SKM-1 (cell line): Measurements from ENCODE around the gene PHACTR2.
"Not testable (repeated sequence)": the region's sequence is repeated elsewhere in the genome, so short reads cannot be mapped to it uniquely, and the experiment has no call there.

Experiments used
- DNase-seq: peaks from one replicate; lab custom pipeline; 2025; ENCODE audit not compliant: unreplicated experiment; lab: John Stamatoyannopoulos, UW

Gene PHACTR2

DNA sequence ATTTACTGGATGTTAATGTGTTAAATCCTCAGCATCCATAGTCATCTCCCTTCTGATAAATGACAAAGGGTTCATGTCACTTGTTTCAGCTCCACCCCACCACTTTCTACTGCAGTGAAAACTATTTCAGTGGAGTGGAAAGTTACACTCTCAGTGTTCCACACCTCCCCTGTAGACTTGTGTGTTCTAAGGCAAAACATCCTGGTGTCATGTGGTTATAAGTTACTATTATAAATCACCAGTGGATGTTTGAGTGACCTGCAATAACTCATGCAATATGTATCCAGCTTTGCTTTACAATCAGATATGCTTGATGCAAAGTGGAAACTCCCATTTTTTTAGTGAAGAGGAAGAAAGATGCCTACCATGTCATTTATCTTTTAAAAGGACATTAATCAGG, 83.3 kb downstream of the PHACTR2 start:
- no peak for DNase-seq

DNA sequence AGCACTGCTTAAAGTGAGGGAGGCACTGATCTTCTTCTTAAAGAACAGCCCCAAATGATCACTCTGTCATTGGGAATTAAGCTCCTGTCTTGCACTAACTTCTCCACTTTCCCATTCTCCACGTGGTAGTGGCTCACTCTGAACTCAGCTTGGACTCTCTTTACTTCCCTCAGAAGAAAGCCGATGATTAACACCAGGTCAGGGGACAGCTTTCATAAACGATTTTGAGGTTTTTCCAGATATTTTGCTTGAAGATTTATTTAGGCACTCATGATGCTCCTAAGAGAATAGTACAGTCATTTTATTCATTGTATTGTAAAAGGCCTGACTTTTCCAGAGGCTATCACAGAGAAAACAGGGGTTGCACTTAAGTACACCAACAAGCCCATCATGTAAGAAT, 84.4 kb downstream of the PHACTR2 start:
- DNase-seq: no peak

GRCh38 chr6:143765422-143766184, 87.8 kb downstream of the PHACTR2 start:
- no peak for DNase-seq

- DNase-seq: no peak
Observed at GRCh38 chr6:143766185-143766553, 88.4 kb downstream of the PHACTR2 start.

GRCh38 chr6:143767433-143767832, 89.7 kb downstream of the PHACTR2 start:
- no peak for DNase-seq

GRCh38 chr6:143772116-143773086, 94.6 kb downstream of the PHACTR2 start:
- DNase-seq: no peak

- DNase-seq: no peak
Observed at GRCh38 chr6:143773506-143774150, 95.9 kb downstream of the PHACTR2 start.

GRCh38 chr6:143774347-143774746, 96.6 kb downstream of the PHACTR2 start:
- no peak for DNase-seq

GRCh38 chr6:143775336-143775735, 97.6 kb downstream of the PHACTR2 start:
- no peak for DNase-seq

DNA sequence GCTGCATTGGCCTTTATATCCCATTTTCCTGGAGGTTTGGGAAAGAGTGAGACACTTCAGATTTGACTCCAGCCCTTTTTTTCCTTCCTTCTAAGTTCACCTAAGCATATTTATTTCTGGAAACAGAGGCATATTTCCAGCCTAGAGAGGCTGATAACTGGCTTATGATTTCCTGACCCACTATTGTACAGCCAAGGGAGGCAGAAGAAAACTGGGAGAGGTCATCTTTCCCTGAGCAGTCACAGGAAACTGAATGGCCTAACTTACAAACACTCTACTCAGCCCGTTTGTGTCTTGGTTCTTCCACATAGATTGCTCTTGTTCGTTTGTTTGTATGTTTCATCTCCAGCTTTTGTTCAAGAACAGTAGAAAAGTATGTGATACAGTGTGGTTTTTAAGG, 101.2 kb downstream of the PHACTR2 start:
- no peak for DNase-seq

GRCh38 chr6:143782481-143782880, 104.7 kb downstream of the PHACTR2 start:
- no peak for DNase-seq

DNA sequence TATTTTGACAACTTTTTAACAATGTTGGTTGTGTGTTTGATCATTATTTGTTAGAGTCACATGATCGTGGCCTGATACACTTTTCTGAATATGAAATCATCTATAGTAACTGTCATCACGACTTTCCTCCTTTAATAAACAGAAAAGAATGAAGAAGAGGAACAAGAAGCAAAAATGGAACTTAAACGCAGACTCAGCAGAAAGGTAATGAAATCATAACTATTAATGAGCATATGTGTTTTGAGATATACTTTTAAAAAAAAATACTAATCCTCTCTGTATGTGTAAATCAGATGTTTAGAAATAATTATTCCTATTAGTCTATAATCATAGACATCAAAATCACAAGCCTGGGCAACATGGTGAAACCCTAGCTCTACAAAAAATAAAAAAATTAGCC, 105.3 kb downstream of the PHACTR2 start:
- DNase-seq: no peak

DNA sequence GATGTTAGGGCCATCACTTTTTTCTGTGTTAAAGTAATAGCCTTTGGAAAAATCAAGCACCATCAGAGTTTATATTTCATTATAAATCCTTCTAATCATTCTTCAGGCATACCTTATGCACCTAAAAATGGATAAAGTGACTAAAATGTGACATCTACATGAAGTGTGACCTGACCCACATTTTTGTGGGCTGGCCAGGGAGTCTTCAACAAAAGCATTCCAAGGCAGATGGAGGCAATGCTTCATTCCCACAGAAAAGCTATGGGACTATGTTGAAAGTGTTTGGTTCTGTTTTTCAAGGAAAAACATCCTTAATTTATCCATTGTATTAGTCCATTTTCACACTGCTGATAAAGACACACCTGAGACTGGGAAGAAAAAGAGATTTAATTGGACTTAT, 106.6 kb downstream of the PHACTR2 start:
- no peak for DNase-seq

- not testable (repeated sequence) for DNase-seq
Observed at GRCh38 chr6:143786371-143786770, 108.6 kb downstream of the PHACTR2 start.

DNA sequence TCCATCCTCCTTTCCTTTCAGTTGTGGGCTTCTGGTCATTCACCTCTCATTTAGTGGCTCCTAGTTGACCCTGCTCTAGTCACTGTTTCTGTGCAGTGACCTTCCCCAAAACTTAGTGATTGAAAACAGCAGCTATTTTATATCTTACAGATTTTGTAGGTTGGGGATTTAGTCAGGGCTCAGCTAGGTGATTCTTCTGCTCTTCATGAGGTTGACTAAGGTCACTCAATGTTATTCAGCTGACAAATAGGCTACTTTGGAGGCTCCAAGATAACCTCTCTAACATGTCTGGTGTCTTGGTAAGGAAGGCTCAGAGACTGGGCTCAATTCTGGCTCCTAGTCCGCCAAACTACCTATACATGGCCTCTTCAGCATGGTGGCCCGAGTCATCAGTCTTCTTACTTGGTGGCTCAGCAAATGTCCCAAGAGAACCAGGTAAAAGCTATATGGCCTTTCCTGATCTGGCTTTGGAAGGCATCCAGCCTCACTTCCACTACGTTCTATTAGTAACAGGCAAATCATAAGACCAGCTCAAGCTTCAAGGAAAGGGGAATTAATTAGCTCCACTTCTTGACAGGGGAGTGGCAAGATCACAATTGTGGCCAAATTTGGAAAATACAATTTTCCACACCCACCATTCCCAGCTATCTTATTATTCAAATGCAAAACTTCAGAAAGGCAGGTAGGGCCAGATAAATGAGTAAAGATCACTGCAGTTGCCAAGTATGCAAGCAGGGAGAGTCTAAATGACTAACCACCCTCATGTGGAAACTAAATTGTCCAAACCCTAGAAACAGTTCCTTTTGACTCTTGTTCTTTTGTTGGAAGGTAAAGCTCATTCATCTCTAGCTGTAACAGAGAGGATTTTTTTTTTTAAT, 114.9 kb downstream of the PHACTR2 start:
- DNase-seq: no peak

- DNase-seq: no peak
Observed at GRCh38 chr6:143793280-143793619, 115.5 kb downstream of the PHACTR2 start.

DNA sequence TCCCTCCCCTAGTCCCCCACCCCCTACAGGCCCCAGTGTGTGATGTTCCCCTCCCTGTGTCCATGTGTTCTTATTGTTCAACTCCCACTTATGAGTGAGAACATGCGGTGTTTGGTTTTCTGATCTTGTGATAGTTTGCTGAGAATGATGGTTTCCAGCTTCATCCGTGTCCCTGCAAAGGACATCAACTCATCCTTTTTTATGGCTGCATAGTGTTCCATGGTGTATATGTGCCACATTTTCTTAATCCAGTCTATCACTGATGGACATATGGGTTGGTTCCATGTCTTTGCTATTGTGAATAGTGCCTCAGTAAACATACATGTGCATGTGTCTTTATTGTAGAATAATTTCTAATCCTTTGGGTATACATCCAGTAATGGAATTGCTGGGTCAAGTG, 118.8 kb downstream of the PHACTR2 start:
- DNase-seq: not testable (repeated sequence)

DNA sequence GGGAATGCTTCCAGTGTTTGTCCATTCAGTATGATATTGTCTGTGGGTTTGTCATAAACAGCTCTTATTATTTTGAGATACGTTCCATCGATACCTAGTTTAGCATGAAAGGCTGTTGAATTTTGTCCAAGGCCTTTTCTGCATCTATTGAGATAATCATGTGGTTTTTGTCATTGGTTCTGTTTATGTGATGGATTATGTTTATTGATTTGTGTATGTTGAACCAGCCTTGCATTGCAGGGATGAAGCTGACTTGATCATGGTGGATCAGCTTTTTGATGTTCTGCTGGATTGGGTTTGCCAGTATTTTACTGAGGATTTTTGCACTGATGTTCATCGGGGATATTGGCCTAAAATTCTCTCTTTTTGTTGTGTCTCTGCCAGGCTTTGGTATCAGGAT, 120.7 kb downstream of the PHACTR2 start:
- not testable (repeated sequence) for DNase-seq

DNA sequence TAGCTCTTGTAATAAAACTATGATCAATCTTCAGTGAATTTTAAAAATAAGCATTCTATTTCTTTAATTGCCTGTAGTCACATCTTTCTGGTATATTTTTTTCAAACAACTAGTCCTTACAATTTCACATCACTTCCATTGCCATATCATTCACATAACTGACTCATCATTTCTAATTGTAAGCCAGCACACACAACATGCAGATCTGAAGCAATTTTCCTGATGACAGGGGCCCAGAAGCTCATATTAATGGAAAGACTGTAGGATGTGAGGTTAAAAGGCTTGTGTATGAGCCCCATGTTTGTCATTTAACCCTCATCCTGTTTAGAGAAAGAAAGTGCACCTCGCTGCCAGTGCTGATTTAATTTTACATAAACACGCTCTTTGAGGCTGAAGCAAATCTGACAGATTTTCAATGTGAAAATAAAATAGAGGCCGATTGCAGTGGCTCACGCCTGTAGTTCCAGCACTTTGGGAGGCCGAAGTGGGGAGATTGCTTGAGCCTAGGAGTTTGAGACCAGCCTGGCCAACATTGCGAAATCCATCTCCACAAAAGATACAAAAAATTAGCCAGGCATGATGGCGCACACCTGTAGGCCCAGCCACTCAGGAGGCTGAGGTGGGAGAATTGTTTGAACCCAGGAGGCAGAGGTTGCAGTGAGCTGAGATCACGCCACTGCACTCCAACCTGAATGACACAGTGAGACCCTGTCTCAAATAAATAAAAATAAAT, 125.2 kb downstream of the PHACTR2 start:
- no peak for DNase-seq
